Nephron progenitor cell (in vitro differentiated cells): ENCODE data around the gene CCDC85C.

Source experiments
- DNase-seq: peaks from one replicate; pipeline ENCODE4 v3.0.0; 2021
- H3K27ac Mint-ChIP-seq: 2 replicates; pipeline ENCODE4 v1.8.0; 2021; ENCODE audit warnings: mild to moderate bottlenecking, moderate library complexity, mixed read lengths
- H3K27me3 Mint-ChIP-seq: 2 replicates; pipeline ENCODE4 v1.8.0; 2021; ENCODE audit warnings: mild to moderate bottlenecking, low read depth, mixed read lengths; ENCODE audit not compliant: poor library complexity
- H3K36me3 Mint-ChIP-seq: 2 replicates; pipeline ENCODE4 v1.8.0; 2021; ENCODE audit warnings: low read depth, mixed read lengths
- H3K4me1 Mint-ChIP-seq: 2 replicates; pipeline ENCODE4 v1.8.0; 2021; ENCODE audit warnings: mixed read lengths
- H3K4me3 Mint-ChIP-seq: 2 replicates; pipeline ENCODE4 v1.8.0; 2021; ENCODE audit warnings: mild to moderate bottlenecking, moderate library complexity, mixed read lengths
- H3K9me3 Mint-ChIP-seq: 2 replicates; pipeline ENCODE4 v1.8.0; 2021; ENCODE audit warnings: mild to moderate bottlenecking, moderate library complexity, mixed read lengths
- TF ChIP-seq, protein P1 (sequence below): fragments of 200-600 bp; sonication (generic); IDR thresholded peaks from 2 replicates; pipeline ENCODE4 v1.5.0; 2021; ENCODE audit warnings: antibody characterized with exemption

Gene CCDC85C

GRCh38 chr14:99548255-99548654 is 55.8 kb downstream of the CCDC85C start:
- no peaks in the 10 kb centered on the region for H3K9me3 Mint-ChIP-seq
- peaks cover 6% of the 10 kb centered on the region for H3K27me3 Mint-ChIP-seq
- H3K4me1 Mint-ChIP-seq, result peaks cover 78% of the 10 kb centered on the region
- DNase-seq, result no peak
- TF ChIP-seq, protein P1, sequence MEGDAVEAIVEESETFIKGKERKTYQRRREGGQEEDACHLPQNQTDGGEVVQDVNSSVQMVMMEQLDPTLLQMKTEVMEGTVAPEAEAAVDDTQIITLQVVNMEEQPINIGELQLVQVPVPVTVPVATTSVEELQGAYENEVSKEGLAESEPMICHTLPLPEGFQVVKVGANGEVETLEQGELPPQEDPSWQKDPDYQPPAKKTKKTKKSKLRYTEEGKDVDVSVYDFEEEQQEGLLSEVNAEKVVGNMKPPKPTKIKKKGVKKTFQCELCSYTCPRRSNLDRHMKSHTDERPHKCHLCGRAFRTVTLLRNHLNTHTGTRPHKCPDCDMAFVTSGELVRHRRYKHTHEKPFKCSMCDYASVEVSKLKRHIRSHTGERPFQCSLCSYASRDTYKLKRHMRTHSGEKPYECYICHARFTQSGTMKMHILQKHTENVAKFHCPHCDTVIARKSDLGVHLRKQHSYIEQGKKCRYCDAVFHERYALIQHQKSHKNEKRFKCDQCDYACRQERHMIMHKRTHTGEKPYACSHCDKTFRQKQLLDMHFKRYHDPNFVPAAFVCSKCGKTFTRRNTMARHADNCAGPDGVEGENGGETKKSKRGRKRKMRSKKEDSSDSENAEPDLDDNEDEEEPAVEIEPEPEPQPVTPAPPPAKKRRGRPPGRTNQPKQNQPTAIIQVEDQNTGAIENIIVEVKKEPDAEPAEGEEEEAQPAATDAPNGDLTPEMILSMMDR, result no peak
- H3K36me3 Mint-ChIP-seq, result no peaks in the 10 kb centered on the region
- no peak overlapping the region for H3K4me3 Mint-ChIP-seq
- H3K27ac Mint-ChIP-seq, result no peak overlapping the region

DNA sequence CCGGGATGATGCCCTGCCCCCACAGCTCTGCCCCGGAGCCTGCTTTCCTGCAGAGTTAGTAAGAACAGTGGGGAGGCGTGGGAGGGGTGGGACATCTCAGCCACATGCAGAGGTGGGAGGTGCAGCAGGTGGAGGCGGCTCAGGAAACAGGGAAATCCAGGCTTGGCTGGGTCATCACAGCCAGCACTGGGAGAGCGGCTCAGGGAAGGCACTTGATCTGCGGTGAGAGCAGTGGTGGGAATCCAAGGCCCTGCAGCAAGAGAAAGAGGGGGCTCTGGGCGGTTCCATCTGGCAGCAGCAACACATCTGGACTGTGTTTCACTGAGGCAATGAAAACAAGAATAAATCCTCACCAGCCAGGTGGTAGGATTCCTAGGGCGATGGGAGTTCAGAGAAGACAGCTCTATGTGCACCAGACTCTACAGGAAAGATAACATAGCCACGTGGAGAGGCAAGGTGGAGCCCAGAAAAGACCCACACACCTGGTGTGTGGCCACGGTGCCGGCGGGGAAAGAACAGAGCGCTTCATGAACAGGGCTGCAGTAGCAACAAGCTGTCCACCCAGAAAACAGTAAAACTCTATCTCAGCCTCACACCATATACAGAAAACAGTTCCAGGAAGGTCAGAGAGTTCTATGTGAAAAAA is 57.6 kb downstream of the CCDC85C start:
- DNase-seq, result peak; percentile 43
- Mint-ChIP-seq H3K4me1 (peaks cover 93% of the 10 kb centered on the region), H3K27me3 (peaks cover 6% of the 10 kb centered on the region), H3K36me3 (no peaks in the 10 kb centered on the region), H3K9me3 (no peaks in the 10 kb centered on the region), H3K4me3 (peak overlapping the region; percentile 25), H3K27ac (no peak overlapping the region)
- TF ChIP-seq, protein P1, result no peak

GRCh38 chr14:99545586-99545985 is 58.4 kb downstream of the CCDC85C start:
- peaks cover 6% of the 10 kb centered on the region for H3K27me3 Mint-ChIP-seq
- H3K9me3 Mint-ChIP-seq, result no peaks in the 10 kb centered on the region
- peaks cover 92% of the 10 kb centered on the region for H3K4me1 Mint-ChIP-seq
- no peak for DNase-seq
- TF ChIP-seq, protein P1, result no peak
- H3K27ac Mint-ChIP-seq, result peak overlapping the region; percentile 26
- H3K36me3 Mint-ChIP-seq, result no peaks in the 10 kb centered on the region
- H3K4me3 Mint-ChIP-seq, result peak overlapping the region; percentile 56

- H3K27me3 Mint-ChIP-seq, result peaks cover 6% of the 10 kb centered on the region
- H3K4me1 Mint-ChIP-seq, result peaks cover 90% of the 10 kb centered on the region
- peak overlapping the region; percentile 56 for H3K4me3 Mint-ChIP-seq
- peak overlapping the region; percentile 73 for H3K27ac Mint-ChIP-seq
- H3K9me3 Mint-ChIP-seq, result no peaks in the 10 kb centered on the region
- no peaks in the 10 kb centered on the region for H3K36me3 Mint-ChIP-seq
- TF ChIP-seq, protein P1, result no peak
- DNase-seq, result no peak
Observed at GRCh38 chr14:99544991-99545390, 59.0 kb downstream of the CCDC85C start.

DNA sequence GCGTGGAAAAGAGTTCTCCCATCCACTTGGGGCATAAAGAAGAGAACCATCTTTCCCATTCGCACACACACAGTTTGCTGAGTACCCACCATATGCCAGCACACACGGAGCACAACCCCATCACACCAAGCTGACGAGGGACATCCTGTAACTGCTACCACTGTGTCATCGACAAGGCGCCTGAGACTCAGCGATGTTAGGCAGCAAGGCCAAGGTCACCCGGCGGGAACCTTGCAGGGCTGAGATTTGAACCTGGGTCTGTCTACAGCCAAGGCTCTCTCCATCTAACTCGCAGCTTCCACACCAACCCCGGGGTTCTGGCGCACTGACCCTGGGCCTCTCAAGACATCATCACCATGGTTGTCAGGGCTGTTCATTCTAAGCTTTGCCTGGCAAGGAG is 60.0 kb downstream of the CCDC85C start:
- H3K4me3 Mint-ChIP-seq, result no peak overlapping the region
- H3K27me3 Mint-ChIP-seq, result peaks cover 6% of the 10 kb centered on the region
- H3K9me3 Mint-ChIP-seq, result no peaks in the 10 kb centered on the region
- no peak overlapping the region for H3K27ac Mint-ChIP-seq
- DNase-seq, result no peak
- no peaks in the 10 kb centered on the region for H3K36me3 Mint-ChIP-seq
- H3K4me1 Mint-ChIP-seq, result peaks cover 86% of the 10 kb centered on the region
- TF ChIP-seq, protein P1, result no peak

- TF ChIP-seq, protein P1, result no peak
- H3K4me3 Mint-ChIP-seq, result peak overlapping the region; percentile 4
- peaks cover 85% of the 10 kb centered on the region for H3K4me1 Mint-ChIP-seq
- H3K9me3 Mint-ChIP-seq, result no peaks in the 10 kb centered on the region
- H3K27ac Mint-ChIP-seq, result no peak overlapping the region
- peaks cover 6% of the 10 kb centered on the region for H3K27me3 Mint-ChIP-seq
- DNase-seq, result no peak
- no peaks in the 10 kb centered on the region for H3K36me3 Mint-ChIP-seq
Observed at GRCh38 chr14:99543370-99543769, 60.6 kb downstream of the CCDC85C start.
